Endothelial cell of umbilical vein (primary cell): ENCODE results near the gene ACADSB. TPM values are rescaled to one million over a fixed set of nuclear protein-coding genes. Genes with fewer than 3 reads are reported as not detected.

Experiments
- BruUV-seq: library from RNA; stranded (reverse); fragments of 400-500 nt; replicated peaks from 2 replicates; lab custom pipeline; 2021; lab: Mats Ljungman, UMichigan
- CTCF ChIA-PET: fragments of 300-600, 350-600 bp; sonication (Branson Sonifier 250); formaldehyde crosslinking; loops from one replicate; lab custom pipeline; 2021; ENCODE audit warnings: antibody characterized with exemption, inconsistent platforms; lab: Charles Lee
- POLR2A ChIA-PET: fragments of 300-600, 350-600 bp; sonication (Branson Sonifier 250); formaldehyde crosslinking; loops from one replicate; lab custom pipeline; 2021; ENCODE audit warnings: antibody characterized with exemption, inconsistent platforms; lab: Charles Lee
- DNase-seq: peaks from one replicate; pipeline ENCODE4 v3.0.0-alpha.2; 2011; ENCODE audit warnings: low read depth, low spot score
- FAIRE-seq: peaks from 2 replicates; lab custom pipeline; 2011; peaks lifted over from hg19 to GRCh38; lab: Jason Lieb, UNC
- H2AFZ ChIP-seq: 2 replicates; pipeline ENCODE4 v1.6.0; 2012; ENCODE audit warnings: low read depth, low read length, control low read depth, inconsistent platforms
- H3K27ac ChIP-seq: 2 replicates; pipeline ENCODE4 v1.5.1; 2011; ENCODE audit warnings: low read depth, mild to moderate bottlenecking, control low read depth, low read length, moderate library complexity; ENCODE audit not compliant: insufficient read depth
- H3K27me3 ChIP-seq, 2 experiments: 2 replicates each; pipeline versions ENCODE4 v1.6.0 to v1.6.1; 2011; ENCODE audit warnings: low read length in 2 of 2, mixed read lengths in 1 of 2; ENCODE audit not compliant: control insufficient read depth in 2 of 2, insufficient read depth in 2 of 2
- H3K36me3 ChIP-seq, 2 experiments: 2 replicates in 1 of 2; 3 replicates in 1 of 2; pipeline ENCODE4 v1.5.1; 2011; ENCODE audit warnings: low read length in 2 of 2, mild to moderate bottlenecking in 1 of 2, moderate library complexity in 1 of 2; ENCODE audit not compliant: control insufficient read depth in 2 of 2, insufficient read depth in 2 of 2; ENCODE audit errors: extremely low read depth in 1 of 2
- H3K4me1 ChIP-seq: 3 replicates; pipeline ENCODE4 v1.5.1; 2011; ENCODE audit warnings: mild to moderate bottlenecking, low read length; ENCODE audit not compliant: control insufficient read depth, insufficient read depth; ENCODE audit errors: extremely low read depth
- H3K4me2 ChIP-seq: 2 replicates; pipeline ENCODE4 v1.6.1; 2011; ENCODE audit warnings: low read length, control low read depth, mixed read lengths; ENCODE audit not compliant: insufficient read depth
- H3K4me3 ChIP-seq, 3 experiments: fragments of 200-600 bp in 1 of 3; sonication (generic), shearing (Covaris generic) in 1 of 3; replicated peaks in 1 of 3; 2 replicates each; pipeline ENCODE4 v1.5.1; 2011 to 2016; ENCODE audit warnings: control low read depth in 3 of 3, low read length in 3 of 3, mild to moderate bottlenecking in 2 of 3, inconsistent platforms in 1 of 3, low read depth in 1 of 3, moderate library complexity in 1 of 3; ENCODE audit not compliant: insufficient read depth in 1 of 3
- H3K79me2 ChIP-seq: 2 replicates; pipeline ENCODE4 v1.6.0; 2012; ENCODE audit warnings: low read length, inconsistent platforms; ENCODE audit not compliant: control insufficient read depth, insufficient read depth
- H3K9ac ChIP-seq: replicated peaks from 2 replicates; pipeline ENCODE3; 2011; ENCODE audit warnings: low read length, control low read depth; ENCODE audit not compliant: insufficient read depth; ENCODE audit errors: extremely low read depth
- H3K9me1 ChIP-seq: replicated peaks from 3 replicates; pipeline ENCODE4 v1.6.0; 2011; ENCODE audit warnings: mild to moderate bottlenecking, low read length; ENCODE audit not compliant: control insufficient read depth, insufficient read depth; ENCODE audit errors: extremely low read depth
- H3K9me3 ChIP-seq: replicated peaks from 2 replicates; pipeline ENCODE4 v1.5.1; 2012; ENCODE audit warnings: low read length, inconsistent platforms; ENCODE audit not compliant: control insufficient read depth, insufficient read depth
- H4K20me1 ChIP-seq: replicated peaks from 2 replicates; pipeline ENCODE3; 2011; ENCODE audit warnings: mild to moderate bottlenecking, low read length; ENCODE audit not compliant: control insufficient read depth, insufficient read depth; ENCODE audit errors: extremely low read depth
- CTCF ChIP-seq, 2 donors: IDR thresholded peaks; 1 replicate in 1 of 2; 2 replicates in 1 of 2; pipeline ENCODE4 v1.5.1; 2011; ENCODE audit warnings: low read length in 2 of 2, mild to moderate bottlenecking in 2 of 2, moderate library complexity in 2 of 2, control low read depth in 1 of 2, inconsistent platforms in 1 of 2, low read depth in 1 of 2; ENCODE audit not compliant: insufficient read depth in 1 of 2; ENCODE audit errors: extremely low read depth in 1 of 2
- EZH2 ChIP-seq: IDR thresholded peaks from 2 replicates; pipeline ENCODE4 v1.6.1; 2012; ENCODE audit warnings: borderline replicate concordance, low read depth, mild to moderate bottlenecking, moderate library complexity, low read length, inconsistent platforms; ENCODE audit not compliant: severe bottlenecking
- FOS ChIP-seq: IDR thresholded peaks from 2 replicates; pipeline ENCODE4 v1.6.1; 2011; ENCODE audit warnings: mild to moderate bottlenecking, low read length, moderate library complexity, borderline replicate concordance; ENCODE audit not compliant: insufficient read depth
- GATA2 ChIP-seq: IDR thresholded peaks from 2 replicates; pipeline ENCODE4 v1.7.0; 2011; ENCODE audit warnings: low read depth, mild to moderate bottlenecking, moderate library complexity, mixed read lengths, low read length; ENCODE audit not compliant: insufficient read length, insufficient read depth
- JUN ChIP-seq: IDR thresholded peaks from 2 replicates; pipeline ENCODE4 v1.6.1; 2011; ENCODE audit warnings: borderline replicate concordance, low read depth; ENCODE audit not compliant: insufficient read length, insufficient read depth
- MAX ChIP-seq: IDR thresholded peaks from 2 replicates; pipeline ENCODE4 v1.6.1; 2011; ENCODE audit not compliant: insufficient read depth, insufficient read length
- MYC ChIP-seq: IDR thresholded peaks from one replicate; pipeline ENCODE4 v1.6.1; 2011; ENCODE audit warnings: mild to moderate bottlenecking, low read depth, low read length
- POLR2A ChIP-seq: IDR thresholded peaks from 2 replicates; pipeline ENCODE4 v1.6.1; 2012; ENCODE audit warnings: low read depth, mild to moderate bottlenecking, control low read depth, low read length
- POLR2AphosphoS5 ChIP-seq: IDR thresholded peaks from 2 replicates; pipeline ENCODE4 v1.6.1; 2012; ENCODE audit warnings: low read depth, mild to moderate bottlenecking, control low read depth, low read length, moderate library complexity; ENCODE audit not compliant: insufficient read depth
- dilution Hi-C: fragments of 300-500 bp; cut with MboI; formaldehyde crosslinking; loops from one replicate; pipeline ENCODE4 v1.15.0; 2019; ENCODE audit warnings: low sequenced_read_pairs; ENCODE audit not compliant: extremely low pct_ligation_motif_present
- intact Hi-C: fragments of 100-400 bp; cut with micrococcal nuclease; formaldehyde crosslinking; loops from one replicate; pipeline ENCODE4 v1.10.0; 2022
- polyA plus RNA-seq, 4 experiments: library from polyadenylated mRNA; depleted of rRNA in 3 of 4; stranded (reverse) in 3 of 4; unstranded in 1 of 4; fragments of >200 nt; gene quantifications; 2 replicates each; pipeline versions ENCODE4 v1.2.1 to v1.2.3, GENCODE V29; 2011 to 2012; ENCODE audit warnings: missing spikeins in 1 of 4
- total RNA-seq: library from RNA; stranded (reverse); gene quantifications from 2 replicates; pipeline ENCODE4 v1.2.3, GENCODE V29; 2021

The ACADSB gene
- total and polyA plus RNA-seq, 2 donors (not counting 3 experiments of a cell fraction or from before 2014, with no cell fraction given), result 3.1 to 15.2 TPM

- Histone ChIP-seq H3K9ac (no peak overlapping the region), H2AFZ (no peak overlapping the region), H3K27me3 (no peaks in the 10 kb centered on the region), H3K4me1 (peaks cover 15% of the 10 kb centered on the region), H3K27ac (no peak overlapping the region), H3K9me1 (no peaks in the 10 kb centered on the region), H3K79me2 (peaks cover 15% of the 10 kb centered on the region), H4K20me1 (no peaks in the 10 kb centered on the region), H3K4me3 (no peak overlapping the region), H3K36me3 (no peaks in the 10 kb centered on the region), H3K4me2 (no peak overlapping the region), H3K9me3 (no peaks in the 10 kb centered on the region)
- dilution Hi-C loops (no loop called here), intact Hi-C loops (no loop called here)
- POLR2A ChIA-PET, result no interaction called here
- CTCF ChIA-PET, result interaction anchor here (4.5 kb wide), 1 partner anchor 10 kb away, joined by 35 read pairs; no protein-coding TSS in a partner anchor
- FAIRE-seq (no peak), DNase-seq (no peak)
- BruUV-seq, result no TSS peak
- TF ChIP-seq MAX (no peak), JUN (no peak), GATA2 (no peak)
These were observed 3.2 kb downstream of the ACADSB start for GRCh38 chr10:123011987-123012386.

GRCh38 chr10:123013456-123014419 lies 4.9 kb downstream of the ACADSB start:
- Histone ChIP-seq H3K36me3 (no peaks in the 10 kb centered on the region), H3K79me2 (no peaks in the 10 kb centered on the region), H3K4me3 (no peak overlapping the region), H3K9me1 (no peaks in the 10 kb centered on the region), H3K9ac (no peak overlapping the region), H4K20me1 (no peaks in the 10 kb centered on the region), H3K9me3 (no peaks in the 10 kb centered on the region), H3K4me1 (peaks cover 7% of the 10 kb centered on the region), H3K4me2 (no peak overlapping the region), H2AFZ (no peak overlapping the region), H3K27ac (no peak overlapping the region), H3K27me3 (no peaks in the 10 kb centered on the region)
- intact Hi-C loops, result no loop called here
- no peak for TF ChIP-seq MYC
- no peak for TF ChIP-seq MAX
- TF ChIP-seq GATA2, result no peak
- TF ChIP-seq POLR2AphosphoS5, result no peak
- no peak for TF ChIP-seq EZH2
- no peak for TF ChIP-seq CTCF (IDR thresholded peaks at IDR 0.05; ENCODE audit: extremely low read depth in 1 of 2, insufficient read depth in 1 of 2, low read depth in 1 of 2, low read length in 2 of 2)
- no peak for TF ChIP-seq JUN
- TF ChIP-seq POLR2A, result no peak
- TF ChIP-seq FOS, result no peak
- DNase-seq (no peak), FAIRE-seq (no peak)
- ChIA-PET POLR2A (no interaction called here), CTCF (interaction anchor here (1.7 to 4.5 kb wide), 2 partner anchors 8 to 28 kb away, joined by 3 to 35 read pairs; no protein-coding TSS in a partner anchor)
- dilution Hi-C loops, result no loop called here
- BruUV-seq, result no TSS peak
